Ishikawa (cell line): ENCODE measurements around the gene G0S2.

Experiments used
- CEBPB ChIP-seq: IDR thresholded peaks from 2 replicates; pipeline ENCODE4 v1.6.1; 2012
- CREB1 ChIP-seq: IDR thresholded peaks from 2 replicates; pipeline ENCODE4 v1.6.1; 2012; ENCODE audit warnings: low read depth
- EGR1 ChIP-seq: IDR thresholded peaks from 2 replicates; pipeline ENCODE4 v1.6.1; 2012
- EP300 ChIP-seq: IDR thresholded peaks from 2 replicates; pipeline ENCODE4 v1.6.1; 2012; ENCODE audit warnings: borderline replicate concordance
- FOXM1 ChIP-seq: IDR thresholded peaks from 2 replicates; pipeline ENCODE4 v1.6.1; 2012; ENCODE audit warnings: low read depth, borderline replicate concordance
- MAX ChIP-seq: IDR thresholded peaks from 2 replicates; pipeline ENCODE4 v1.6.1; 2012
- NFIC ChIP-seq: IDR thresholded peaks from 2 replicates; pipeline ENCODE4 v1.6.1; 2012
- RAD21 ChIP-seq: IDR thresholded peaks from 2 replicates; pipeline ENCODE4 v1.6.1; 2012; ENCODE audit warnings: low read depth
- REST ChIP-seq: IDR thresholded peaks from 2 replicates; pipeline ENCODE4 v1.6.1; 2012; ENCODE audit warnings: low read depth, mild to moderate bottlenecking
- TAF1 ChIP-seq: IDR thresholded peaks from 2 replicates; pipeline ENCODE4 v1.6.1; 2012; ENCODE audit warnings: low read depth, mild to moderate bottlenecking
- TCF12 ChIP-seq: IDR thresholded peaks from 2 replicates; pipeline ENCODE4 v1.6.1; 2012; ENCODE audit warnings: low read depth
- TEAD4 ChIP-seq: IDR thresholded peaks from 2 replicates; pipeline ENCODE4 v1.6.1; 2012
- YY1 ChIP-seq: IDR thresholded peaks from 2 replicates; pipeline ENCODE4 v1.6.1; 2012; ENCODE audit warnings: low read depth
- ZBTB7A ChIP-seq: IDR thresholded peaks from 2 replicates; pipeline ENCODE4 v1.6.1; 2012; ENCODE audit warnings: low read depth
- TF ChIP-seq, protein P1 (sequence below): IDR thresholded peaks from 2 replicates; pipeline ENCODE4 v1.6.1; 2012

The G0S2 gene

DNA sequence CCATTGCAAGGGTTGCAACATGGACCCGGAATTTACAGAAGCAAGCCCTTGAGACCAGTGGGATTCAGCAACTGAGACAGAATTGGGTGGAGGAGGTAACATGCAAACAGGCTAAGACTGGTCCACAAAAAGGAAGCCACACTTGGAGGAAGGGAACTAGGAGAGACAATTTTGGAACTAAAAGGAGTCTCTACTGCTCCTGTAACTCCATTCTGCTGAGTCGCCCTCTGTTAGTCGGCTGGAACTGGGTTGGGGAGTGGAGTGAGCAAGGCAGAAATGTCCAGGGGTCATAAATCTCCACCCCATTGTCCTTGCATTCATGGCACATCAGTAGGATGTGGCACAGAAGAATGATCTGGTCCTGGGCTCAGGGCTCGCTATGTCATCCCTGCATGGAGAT lies 28.1 kb upstream of the G0S2 start:
- TF ChIP-seq CEBPB (no peak), TCF12 (no peak), FOXM1 (no peak), CREB1 (no peak), RAD21 (no peak), TEAD4 (no peak), MAX (no peak), YY1 (no peak), TAF1 (no peak)
- TF ChIP-seq, protein P1, sequence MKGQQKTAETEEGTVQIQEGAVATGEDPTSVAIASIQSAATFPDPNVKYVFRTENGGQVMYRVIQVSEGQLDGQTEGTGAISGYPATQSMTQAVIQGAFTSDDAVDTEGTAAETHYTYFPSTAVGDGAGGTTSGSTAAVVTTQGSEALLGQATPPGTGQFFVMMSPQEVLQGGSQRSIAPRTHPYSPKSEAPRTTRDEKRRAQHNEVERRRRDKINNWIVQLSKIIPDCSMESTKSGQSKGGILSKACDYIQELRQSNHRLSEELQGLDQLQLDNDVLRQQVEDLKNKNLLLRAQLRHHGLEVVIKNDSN: no peak

- TF ChIP-seq NFIC (no peak), ZBTB7A (no peak), RAD21 (no peak), TCF12 (no peak), MAX (no peak), EGR1 (no peak), TAF1 (no peak)
- TF ChIP-seq, protein P1: no peak
These were observed 26.9 kb upstream of the G0S2 start for GRCh38 chr1:209648346-209648745.

- TF ChIP-seq REST: no peak
- no peak for TF ChIP-seq RAD21
- TF ChIP-seq ZBTB7A: no peak
- TF ChIP-seq CREB1: no peak
- TF ChIP-seq CEBPB: no peak
- no peak for TF ChIP-seq TEAD4
- TF ChIP-seq EP300: peak; percentile 64; the same call in 1 of the 2 replicates
- peak; percentile 81 for TF ChIP-seq NFIC
- peak; percentile 42; the same call in 1 of the 2 replicates for TF ChIP-seq TCF12
- no peak for TF ChIP-seq YY1
- no peak for TF ChIP-seq MAX
- no peak for TF ChIP-seq FOXM1
These were observed 26.1 kb upstream of the G0S2 start for GRCh38 chr1:209648931-209649776.

GRCh38 chr1:209650454-209650853 lies 24.8 kb upstream of the G0S2 start:
- TF ChIP-seq CEBPB (no peak), MAX (no peak), CREB1 (no peak), REST (no peak), EGR1 (no peak)
- TF ChIP-seq, protein P1: no peak

DNA sequence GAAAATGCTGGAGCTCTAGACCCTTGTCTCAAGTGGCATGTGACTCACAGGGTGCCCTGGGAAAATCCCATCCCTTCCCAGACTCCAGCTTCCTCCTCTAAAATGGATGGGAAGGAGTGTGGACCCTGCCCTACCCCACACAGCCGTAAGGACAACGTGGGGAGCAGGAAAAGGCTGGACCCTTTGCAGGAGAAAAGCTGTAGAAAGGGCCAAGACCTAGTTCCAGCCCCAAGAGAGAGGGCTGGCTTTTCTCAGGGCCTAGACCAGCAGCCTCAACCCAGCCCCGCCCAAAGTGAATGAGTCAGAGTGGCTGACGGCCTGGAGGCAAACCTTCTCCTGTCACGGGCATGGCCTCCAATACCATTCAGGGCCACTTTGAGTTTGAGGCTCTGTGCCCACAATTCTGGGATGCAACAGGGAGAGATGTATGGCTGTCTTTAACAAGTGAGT lies 24.0 kb upstream of the G0S2 start:
- no peak for TF ChIP-seq REST
- TF ChIP-seq YY1: 0 out of 2 replicates have a peak, but pooled peaks have one; percentile 25
- peak; percentile 66 for TF ChIP-seq MAX
- no peak for TF ChIP-seq CREB1
